Measurements from ENCODE around the gene ADORA2A. TPM values are rescaled to one million over a fixed set of nuclear protein-coding genes. Genes with fewer than 3 reads are reported as not detected.

The ADORA2A gene
- total and polyA plus RNA-seq, 2 of the 13 experiments (the other 11 are each of a cell fraction or from before 2014, with no cell fraction given) = 3.3 to 5.0 TPM

GRCh38 chr22:24424001-24424900 is 3.1 kb upstream of the ADORA2A start:
- H3K27me3 ChIP-seq (ENCODE audit: control insufficient read depth in 1 of 2, insufficient read depth in 2 of 2, low read length in 2 of 2) = peaks cover 0 to 4% of the 10 kb centered on the region in 2 experiments; a peak in 2 of 5 replicates
- ChIA-PET CTCF (ENCODE audit: low intra/inter-chr PET ratio, low total read pairs) (interaction anchor here (0.6 to 5.7 kb wide), 4 partner anchors 76 to 101 kb away, joined by 3 to 59 read pairs (median 9); no protein-coding TSS in a partner anchor), POLR2A (interaction anchor here (0.8 to 4.2 kb wide), 3 partner anchors 76 to 99 kb away, joined by 3 to 24 read pairs (median 5); no protein-coding TSS in a partner anchor)
- H3K79me2 ChIP-seq (ENCODE audit: insufficient read depth, low read length) = no peaks in the 10 kb centered on the region
- FAIRE-seq (no peak), DNase-seq (ENCODE audit: low spot score) (no peak), ATAC-seq (peak; percentile 5)
- no TSS peak for BruUV-seq (replicated peaks)
- in situ Hi-C loops (cut with HindIII; ENCODE audit: extremely low pct_ligation_motif_present, low pct_unique_long_range_greater_than_20kb) (loop anchor here (5.0 kb wide), 1 partner anchor 98 kb away; no protein-coding TSS in a partner anchor), intact Hi-C loops (cut with micrococcal nuclease; ENCODE audit: unreplicated experiment) (loop anchor here (5.0 kb wide), 1 partner anchor 78 kb away; no protein-coding TSS in a partner anchor)
- no peaks in the 10 kb centered on the region for H4K20me1 ChIP-seq (ENCODE audit: insufficient read depth, low read length)
- H3K4me3 ChIP-seq (replicated peaks in 1 of 3; ENCODE audit: insufficient read depth in 1 of 3, low read depth in 2 of 3, low read length in 3 of 3) = peak overlapping the region; percentile 68 to 79 (median 71)
- peak overlapping the region; percentile 59; the same call in 1 of the 2 replicates for H3K9ac ChIP-seq (ENCODE audit: insufficient read depth, low read depth, low read length)
- H3K9me3 ChIP-seq (ENCODE audit: low read length) = no peaks in the 10 kb centered on the region
- H3K4me2 ChIP-seq (ENCODE audit: low read depth, low read length) = peak overlapping the region; percentile 76
- peaks cover 41% of the 10 kb centered on the region for H3K4me1 ChIP-seq (ENCODE audit: insufficient read depth, low read length)
- H3K27ac ChIP-seq (ENCODE audit: extremely low read length, insufficient read depth, low read length) = no peak overlapping the region
- H2AFZ ChIP-seq (ENCODE audit: low read length) = no peak overlapping the region
- WGBS (ENCODE audit: low lambda C conversion rate) = 2% methylated on average over 11 of the region's 105 CpGs
- H3K36me3 ChIP-seq (replicated peaks in 1 of 2; ENCODE audit: control insufficient read depth in 1 of 2, insufficient read depth in 2 of 2, low read length in 2 of 2) = no peaks in the 10 kb centered on the region
- TF ChIP-seq ZZZ3 (CRISPR knock-in tag; IDR thresholded peaks at IDR 0.05; ENCODE audit: borderline replicate concordance) (no peak), ZBTB26 (CRISPR knock-in tag; IDR thresholded peaks at IDR 0.05; ENCODE audit: borderline replicate concordance) (no peak), ZNF232 (CRISPR knock-in tag; IDR thresholded peaks at IDR 0.05; ENCODE audit: borderline replicate concordance) (no peak), ZNF264 (CRISPR knock-in tag; IDR thresholded peaks at IDR 0.05) (no peak), SNAPC2 (CRISPR knock-in tag; IDR thresholded peaks at IDR 0.05) (peak; percentile 62; the same call in 1 of the 2 replicates), PRDM4 (CRISPR knock-in tag; IDR thresholded peaks at IDR 0.05; ENCODE audit: borderline replicate concordance) (0 out of 2 replicates have a peak, but pooled peaks have one; percentile 30), ZNF484 (CRISPR knock-in tag; IDR thresholded peaks at IDR 0.05; ENCODE audit: borderline replicate concordance, low read depth) (no peak), NCOR1 (IDR thresholded peaks at IDR 0.05; ENCODE audit: borderline replicate concordance, low read length) (no peak), ZNF639 (CRISPR knock-in tag; conservative IDR thresholded peaks at IDR 0.05) (no peak), HIC2 (CRISPR knock-in tag; IDR thresholded peaks at IDR 0.05; ENCODE audit: low read depth) (no peak), TGIF2 (CRISPR knock-in tag; IDR thresholded peaks at IDR 0.05) (no peak), CREBL2 (CRISPR knock-in tag; IDR thresholded peaks at IDR 0.05; ENCODE audit: borderline replicate concordance) (no peak)

Measured in HepG2 (cell line).